Measurements from ENCODE around the gene ANKRD12. TPM values are rescaled to one million over a fixed set of nuclear protein-coding genes. Genes with fewer than 3 reads are reported as not detected.

Gene ANKRD12
- total and polyA plus RNA-seq, 7 donors, result 5.7 to 49.0 (median 36.7) TPM

- Histone ChIP-seq H3K36me3 (ENCODE audit: insufficient read depth in 1 of 2, low read depth in 1 of 2) (peaks cover 0 to 17% of the 10 kb centered on the region in 2 donors), H3K9me3 (no peaks in the 10 kb centered on the region), H3K27me3 (ENCODE audit: insufficient read depth in 3 of 3, low read length in 2 of 3) (no peaks in the 10 kb centered on the region), H3K4me3 (peak overlapping the region; percentile 91), H3K27ac (peak overlapping the region; percentile 51), H3K4me1 (peaks cover 11% of the 10 kb centered on the region)
- peak; percentile 39 to 57 (median 42) for ATAC-seq
- DNase-seq, result peak in 1 of 2 donors; percentile 51
- intact Hi-C loops (cut with DNase I), result loop anchor here (5.0 to 10.0 kb wide), 2 partner anchors 184 to 259 kb away; no protein-coding TSS in a partner anchor
- no peak for TF ChIP-seq CTCF (IDR thresholded peaks at IDR 0.05)
- 34 to 35% (median 34%) methylated on average over 52 of the region's 52 CpGs for WGBS, 3 donors
Measured at GRCh38 chr18:9333441-9334328, 197.1 kb downstream of the ANKRD12 start.

GRCh38 chr18:9334329-9334972, 197.9 kb downstream of the ANKRD12 start, which contains the start of gene TWSG1:
Gene TWSG1 (plus strand): TSS chr18:9334773. CDS start chr18:9337230, 2,457 bp downstream.
- WGBS, 3 donors, result 1% methylated on average over 32 to 67 of the region's 67 CpGs
- peak; percentile 93 to 96 (median 96) for ATAC-seq
- intact Hi-C loops (cut with DNase I), result loop anchor here (5.0 to 10.0 kb wide), 2 partner anchors 183 to 260 kb away; no protein-coding TSS in a partner anchor

GRCh38 chr18:9334973-9335696, 198.6 kb downstream of the ANKRD12 start:
- H3K36me3 ChIP-seq (ENCODE audit: insufficient read depth in 1 of 2, low read depth in 1 of 2), result peaks cover 0 to 30% of the 10 kb centered on the region in 2 donors
- peak; percentile 20 for TF ChIP-seq CTCF (IDR thresholded peaks at IDR 0.05)
- intact Hi-C loops (cut with DNase I), result loop anchor here (5.0 to 10.0 kb wide), 3 partner anchors 142 to 260 kb away; partner anchors contain the start of gene RALBP1 (in 1 of the 2)
- ATAC-seq (peak; percentile 59 to 66 (median 62)), DNase-seq (peak in 1 of 2 donors; percentile 72)
- peak overlapping the region; percentile 91 for H3K4me3 ChIP-seq
- H3K4me1 ChIP-seq, result peaks cover 11% of the 10 kb centered on the region
- peak overlapping the region; percentile 80 for H3K27ac ChIP-seq
- WGBS, 3 donors, result 2 to 4% (median 3%) methylated on average over 35 to 55 of the region's 55 CpGs
- H3K27me3 ChIP-seq (ENCODE audit: insufficient read depth in 3 of 3, low read length in 2 of 3), result no peaks in the 10 kb centered on the region
- H3K9me3 ChIP-seq, result no peaks in the 10 kb centered on the region

More at GRCh38 chr18:9334329-9334972, 197.9 kb downstream of the ANKRD12 start, which contains the start of gene TWSG1:
- no peaks in the 10 kb centered on the region for H3K9me3 ChIP-seq
- peaks cover 0 to 25% of the 10 kb centered on the region in 2 donors for H3K36me3 ChIP-seq (ENCODE audit: insufficient read depth in 1 of 2, low read depth in 1 of 2)
- H3K4me3 ChIP-seq, result peak within 1 kb of the TSS; percentile 91
- peak; percentile 36 for TF ChIP-seq CTCF (IDR thresholded peaks at IDR 0.05)
- DNase-seq, result peak; percentile 94 to 97
- H3K4me1 ChIP-seq, result peaks cover 11% of the 10 kb centered on the region
- no peaks in the 10 kb centered on the region for H3K27me3 ChIP-seq (ENCODE audit: insufficient read depth in 3 of 3, low read length in 2 of 3)
- peak within 1 kb of the TSS; percentile 80 for H3K27ac ChIP-seq

Other genes starting within 250 kb of the ANKRD12 start
- 100 to 1,000 TPM; 312 to 467 (median 328) TPM for gene NDUFV2, start 34.1 kb upstream of the ANKRD12 start, total RNA-seq
- 100 to 1,000 TPM; 451 to 565 (median 547) TPM for gene NDUFV2, start 34.1 kb upstream of the ANKRD12 start, polyA plus RNA-seq
- gene TWSG1, start 198.0 kb downstream of the ANKRD12 start, total RNA-seq, result 1 to 10 TPM; 6.2 to 8.5 (median 7.7) TPM
- 1 to 10 TPM; 3.6 to 7.0 (median 3.9) TPM for gene TWSG1, start 198.0 kb downstream of the ANKRD12 start, polyA plus RNA-seq

All from psoas muscle (tissue), 8 donors.